IMR-90 (cell line): ENCODE data around the gene DPH6. TPM values are rescaled to one million over a fixed set of nuclear protein-coding genes. Genes with fewer than 3 reads are reported as not detected.

Source experiments
- ATAC-seq: fragments of 200-7000 bp; cut with Tn5 transposase; 2 replicates; pipeline ENCODE4 v1.9.1; 2020; ENCODE audit warnings: low read depth, mild to moderate bottlenecking, moderate library complexity
- BruUV-seq: library from RNA; stranded (reverse); fragments of 400-500 nt; replicated peaks from 2 replicates; lab custom pipeline; 2021; lab: Mats Ljungman, UMichigan
- CTCF ChIA-PET: fragments of 300-600 bp; formaldehyde crosslinking; extraction: SDS; loops from one replicate; lab custom pipeline; 2021; ENCODE audit warnings: antibody characterized with exemption; lab: Yijun Ruan, JAX
- POLR2A ChIA-PET: fragments of 300-600 bp; sonication (Branson Sonifier 250); formaldehyde crosslinking; loops from one replicate; lab custom pipeline; 2022; ENCODE audit warnings: antibody characterized with exemption; ENCODE audit not compliant: unreplicated experiment; lab: Charles Lee
- DNase-seq: peaks from one replicate; pipeline ENCODE4 v3.0.0; 2013
- H2AFZ ChIP-seq: replicated peaks from 2 replicates; pipeline ENCODE3; 2013; ENCODE audit warnings: low read length, mild to moderate bottlenecking; ENCODE audit not compliant: poor library complexity
- H2AK5ac ChIP-seq: 2 replicates; pipeline ENCODE4 v1.6.1; 2013; ENCODE audit warnings: low read depth, low read length, inconsistent platforms
- H2AK9ac ChIP-seq: replicated peaks from 2 replicates; pipeline ENCODE3; 2013; ENCODE audit warnings: mild to moderate bottlenecking, low read depth, low read length, moderate library complexity; ENCODE audit not compliant: poor library complexity
- H2BK120ac ChIP-seq: 2 replicates; pipeline ENCODE4 v1.6.1; 2013; ENCODE audit warnings: low read depth, low read length, inconsistent platforms
- H2BK15ac ChIP-seq: 3 replicates; pipeline ENCODE4 v1.6.1; 2013; ENCODE audit warnings: low read depth, low read length, inconsistent platforms
- H2BK20ac ChIP-seq: 2 replicates; pipeline ENCODE4 v1.6.1; 2013; ENCODE audit warnings: low read depth, mild to moderate bottlenecking, inconsistent platforms, low read length, moderate library complexity
- H2BK5ac ChIP-seq: 2 replicates; pipeline ENCODE4 v1.6.1; 2013; ENCODE audit warnings: mild to moderate bottlenecking, low read depth, low read length, inconsistent platforms; ENCODE audit not compliant: poor library complexity, severe bottlenecking
- H3K14ac ChIP-seq: replicated peaks from 2 replicates; pipeline ENCODE4 v1.6.1; 2013; ENCODE audit warnings: low read depth, low read length, inconsistent platforms
- H3K18ac ChIP-seq: 2 replicates; pipeline ENCODE4 v1.6.1; 2013; ENCODE audit warnings: low read depth, low read length, control low read depth
- H3K23ac ChIP-seq: 2 replicates; pipeline ENCODE4 v1.6.1; 2013; ENCODE audit warnings: low read depth, low read length, inconsistent platforms
- H3K27ac ChIP-seq: 2 replicates; pipeline ENCODE4 v1.5.1; 2013; ENCODE audit warnings: mild to moderate bottlenecking, control low read depth, low read length; ENCODE audit not compliant: insufficient read depth
- H3K27me3 ChIP-seq: 2 replicates; pipeline ENCODE4 v1.6.1; 2013; ENCODE audit warnings: low read length; ENCODE audit not compliant: control insufficient read depth, insufficient read depth
- H3K36me3 ChIP-seq: 2 replicates; pipeline ENCODE4 v1.6.1; 2013; ENCODE audit warnings: low read length, mixed read lengths; ENCODE audit not compliant: control insufficient read depth, insufficient read depth
- H3K4ac ChIP-seq: 2 replicates; pipeline ENCODE4 v1.6.1; 2013; ENCODE audit warnings: low read depth, low read length, inconsistent platforms
- H3K4me1 ChIP-seq: 2 replicates; pipeline ENCODE4 v1.6.1; 2013; ENCODE audit warnings: low read length, mixed read lengths; ENCODE audit not compliant: control insufficient read depth, insufficient read depth
- H3K4me2 ChIP-seq: 2 replicates; pipeline ENCODE4 v1.6.1; 2013; ENCODE audit warnings: low read depth, mild to moderate bottlenecking, control low read depth, low read length, moderate library complexity
- H3K4me3 ChIP-seq: 2 replicates; pipeline ENCODE4 v1.5.1; 2013; ENCODE audit warnings: low read depth, mild to moderate bottlenecking, control low read depth, low read length, moderate library complexity; ENCODE audit not compliant: insufficient read depth
- H3K56ac ChIP-seq: 2 replicates; pipeline ENCODE4 v1.6.1; 2013; ENCODE audit warnings: low read length, inconsistent platforms; ENCODE audit not compliant: insufficient read depth; ENCODE audit errors: extremely low read depth
- H3K79me1 ChIP-seq, 2 experiments: 2 replicates each; pipeline ENCODE4 v1.6.1; 2013; ENCODE audit warnings: low read length in 2 of 2, inconsistent platforms in 1 of 2, low read depth in 1 of 2
- H3K9ac ChIP-seq: 2 replicates; pipeline ENCODE4 v1.6.1; 2013; ENCODE audit warnings: low read depth, low read length, control low read depth
- H3K9me1 ChIP-seq: 2 replicates; pipeline ENCODE4 v1.6.1; 2013; ENCODE audit warnings: low read length, inconsistent platforms; ENCODE audit not compliant: insufficient read depth
- H3K9me3 ChIP-seq: 2 replicates; pipeline ENCODE4 v1.6.1; 2013; ENCODE audit warnings: low read length; ENCODE audit not compliant: control insufficient read depth, insufficient read depth
- H4K20me1 ChIP-seq: 2 replicates; pipeline ENCODE4 v1.6.1; 2013; ENCODE audit warnings: low read length, inconsistent platforms; ENCODE audit not compliant: insufficient read depth
- H4K5ac ChIP-seq: 2 replicates; pipeline ENCODE4 v1.6.1; 2013; ENCODE audit warnings: mild to moderate bottlenecking, low read depth, low read length, control low read depth
- H4K8ac ChIP-seq, 2 experiments: 2 replicates each; pipeline ENCODE4 v1.6.1; 2013; ENCODE audit warnings: low read depth in 2 of 2, low read length in 2 of 2, control low read depth in 1 of 2, inconsistent platforms in 1 of 2
- H4K91ac ChIP-seq: 2 replicates; pipeline ENCODE4 v1.6.1; 2013; ENCODE audit warnings: low read depth, low read length, inconsistent platforms; ENCODE audit not compliant: insufficient read depth
- BHLHE40 ChIP-seq: fragments of 150-350 bp; IDR thresholded peaks from 2 replicates; pipeline ENCODE4 v1.6.1; 2016; ENCODE audit warnings: mild to moderate bottlenecking, low read depth, low read length
- CEBPB ChIP-seq: IDR thresholded peaks from 2 replicates; pipeline ENCODE4 v1.6.1; 2012; ENCODE audit warnings: low read depth, low read length, improper control_type of control experiment
- CHD1 ChIP-seq: IDR thresholded peaks from 2 replicates; pipeline ENCODE4 v1.6.1; 2012; ENCODE audit warnings: low read depth, low read length, improper control_type of control experiment
- FOS ChIP-seq: fragments of 150-350 bp; IDR thresholded peaks from 2 replicates; pipeline ENCODE4 v1.6.1; 2016; ENCODE audit warnings: low read depth, low read length
- MAFK ChIP-seq: IDR thresholded peaks from 2 replicates; pipeline ENCODE4 v1.6.1; 2012; ENCODE audit warnings: low read depth, low read length, improper control_type of control experiment
- MAZ ChIP-seq: IDR thresholded peaks from 2 replicates; pipeline ENCODE4 v1.6.1; 2012; ENCODE audit warnings: low read depth, mild to moderate bottlenecking, low read length, improper control_type of control experiment, moderate library complexity, borderline replicate concordance
- MXI1 ChIP-seq: IDR thresholded peaks from 2 replicates; pipeline ENCODE4 v1.6.1; 2012; ENCODE audit warnings: low read depth, mild to moderate bottlenecking, low read length, moderate library complexity, borderline replicate concordance
- NFE2L2 ChIP-seq: fragments of 150-350 bp; IDR thresholded peaks from 2 replicates; pipeline ENCODE4 v1.6.1; 2016; ENCODE audit warnings: low read depth, mild to moderate bottlenecking, low read length
- RAD21 ChIP-seq: IDR thresholded peaks from 2 replicates; pipeline ENCODE4 v1.6.1; 2012; ENCODE audit warnings: low read length, improper control_type of control experiment
- RCOR1 ChIP-seq: IDR thresholded peaks from 2 replicates; pipeline ENCODE4 v1.6.1; 2012; ENCODE audit warnings: mild to moderate bottlenecking, low read length, improper control_type of control experiment; ENCODE audit not compliant: insufficient replicate concordance
- RFX5 ChIP-seq: IDR thresholded peaks from 2 replicates; pipeline ENCODE4 v1.8.0; 2012; ENCODE audit warnings: low read depth, mild to moderate bottlenecking, low read length, moderate library complexity
- SMC3 ChIP-seq: fragments of 150-350 bp; IDR thresholded peaks from 2 replicates; pipeline ENCODE4 v1.6.1; 2016; ENCODE audit warnings: low read depth, mild to moderate bottlenecking, antibody characterized with exemption, low read length, moderate library complexity
- dilution Hi-C: fragments of 300-500 bp; cut with HindIII; formaldehyde crosslinking; loops from one replicate; pipeline ENCODE4 v1.14.3; 2018; ENCODE audit warnings: low sequenced_read_pairs; ENCODE audit not compliant: unreplicated experiment
- in situ Hi-C: fragments of 300-500 bp; cut with MboI; formaldehyde crosslinking; loops from 3 replicates; pipeline ENCODE4 v1.14.3; 2019; ENCODE audit warnings: low sequenced_read_pairs, inconsistent platforms, mixed read lengths
- intact Hi-C: fragments of 100-400 bp; cut with micrococcal nuclease; formaldehyde crosslinking; loops from 2 replicates; pipeline ENCODE4 v1.10.0; 2022
- polyA plus RNA-seq, 3 experiments: library from polyadenylated mRNA; depleted of rRNA; stranded (reverse); fragments of >200 nt; gene quantifications; 2 replicates each; pipeline ENCODE4 v1.2.3, GENCODE V29; 2012; ENCODE audit warnings: low replicate concordance in 1 of 3
- total RNA-seq: library from RNA; depleted of rRNA; stranded (reverse); fragments of >200 nt; gene quantifications from 2 replicates; pipeline ENCODE4 v1.2.3, GENCODE V29; 2012
- TF ChIP-seq, protein P1 (sequence below): fragments of 150-350 bp; IDR thresholded peaks from 2 replicates; pipeline ENCODE4 v1.6.1; 2016; ENCODE audit warnings: low read depth, mild to moderate bottlenecking, low read length, moderate library complexity, borderline replicate concordance
- TF ChIP-seq, protein P2 (sequence below): fragments of 150-350 bp; IDR thresholded peaks from 2 replicates; pipeline ENCODE4 v1.6.1; 2017; ENCODE audit warnings: mild to moderate bottlenecking, antibody characterized with exemption, low read length, low read depth
- TF ChIP-seq, protein P3 (sequence below): conservative IDR thresholded peaks from 2 replicates; pipeline ENCODE4 v1.5.1; 2012; ENCODE audit warnings: mild to moderate bottlenecking, low read depth, low read length, improper control_type of control experiment

The DPH6 gene
- total and polyA plus RNA-seq, 2 of the 4 experiments (the other 2 are of a cell fraction) = 6.1 to 8.1 TPM

DNA sequence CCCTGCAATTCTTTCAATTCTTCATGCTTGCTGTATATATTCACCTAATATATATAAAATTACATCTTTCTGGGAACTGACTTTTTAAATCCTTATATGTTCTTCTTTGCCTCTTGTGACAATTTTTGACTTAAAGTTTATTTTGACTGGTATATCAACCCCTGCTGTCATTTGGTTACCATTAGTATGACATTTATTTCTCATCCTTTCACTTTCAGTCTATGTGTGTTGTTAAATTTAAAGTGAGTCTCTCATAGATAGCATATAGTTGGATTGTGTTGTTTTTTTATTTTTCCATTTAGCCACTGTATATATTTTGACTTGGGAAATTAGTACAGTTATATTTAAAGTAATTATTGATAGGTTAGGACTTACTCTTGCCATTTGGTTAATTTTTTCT, 194.9 kb downstream of the DPH6 start:
- intact Hi-C loops (no loop called here), in situ Hi-C loops (no loop called here)
- CTCF ChIA-PET = interaction anchor here (0.9 kb wide), 1 partner anchor 10 kb away, joined by 3 read pairs; no protein-coding TSS in a partner anchor

More for the DNA sequence above, 194.9 kb downstream of the DPH6 start:
- no peaks in the 10 kb centered on the region for H3K4me1 ChIP-seq
- no peak for DNase-seq
- no peak overlapping the region for H3K56ac ChIP-seq
- TF ChIP-seq CEBPB (no peak), MAFK (no peak), RAD21 (no peak), RFX5 (no peak), NFE2L2 (no peak), SMC3 (no peak), BHLHE40 (no peak), CHD1 (no peak), FOS (no peak), MXI1 (no peak), MAZ (no peak), RCOR1 (no peak)
- TF ChIP-seq, protein P1, sequence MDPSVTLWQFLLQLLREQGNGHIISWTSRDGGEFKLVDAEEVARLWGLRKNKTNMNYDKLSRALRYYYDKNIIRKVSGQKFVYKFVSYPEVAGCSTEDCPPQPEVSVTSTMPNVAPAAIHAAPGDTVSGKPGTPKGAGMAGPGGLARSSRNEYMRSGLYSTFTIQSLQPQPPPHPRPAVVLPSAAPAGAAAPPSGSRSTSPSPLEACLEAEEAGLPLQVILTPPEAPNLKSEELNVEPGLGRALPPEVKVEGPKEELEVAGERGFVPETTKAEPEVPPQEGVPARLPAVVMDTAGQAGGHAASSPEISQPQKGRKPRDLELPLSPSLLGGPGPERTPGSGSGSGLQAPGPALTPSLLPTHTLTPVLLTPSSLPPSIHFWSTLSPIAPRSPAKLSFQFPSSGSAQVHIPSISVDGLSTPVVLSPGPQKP = no peak
- TF ChIP-seq, protein P2, sequence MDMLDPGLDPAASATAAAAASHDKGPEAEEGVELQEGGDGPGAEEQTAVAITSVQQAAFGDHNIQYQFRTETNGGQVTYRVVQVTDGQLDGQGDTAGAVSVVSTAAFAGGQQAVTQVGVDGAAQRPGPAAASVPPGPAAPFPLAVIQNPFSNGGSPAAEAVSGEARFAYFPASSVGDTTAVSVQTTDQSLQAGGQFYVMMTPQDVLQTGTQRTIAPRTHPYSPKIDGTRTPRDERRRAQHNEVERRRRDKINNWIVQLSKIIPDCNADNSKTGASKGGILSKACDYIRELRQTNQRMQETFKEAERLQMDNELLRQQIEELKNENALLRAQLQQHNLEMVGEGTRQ = no peak
- TF ChIP-seq, protein P3, sequence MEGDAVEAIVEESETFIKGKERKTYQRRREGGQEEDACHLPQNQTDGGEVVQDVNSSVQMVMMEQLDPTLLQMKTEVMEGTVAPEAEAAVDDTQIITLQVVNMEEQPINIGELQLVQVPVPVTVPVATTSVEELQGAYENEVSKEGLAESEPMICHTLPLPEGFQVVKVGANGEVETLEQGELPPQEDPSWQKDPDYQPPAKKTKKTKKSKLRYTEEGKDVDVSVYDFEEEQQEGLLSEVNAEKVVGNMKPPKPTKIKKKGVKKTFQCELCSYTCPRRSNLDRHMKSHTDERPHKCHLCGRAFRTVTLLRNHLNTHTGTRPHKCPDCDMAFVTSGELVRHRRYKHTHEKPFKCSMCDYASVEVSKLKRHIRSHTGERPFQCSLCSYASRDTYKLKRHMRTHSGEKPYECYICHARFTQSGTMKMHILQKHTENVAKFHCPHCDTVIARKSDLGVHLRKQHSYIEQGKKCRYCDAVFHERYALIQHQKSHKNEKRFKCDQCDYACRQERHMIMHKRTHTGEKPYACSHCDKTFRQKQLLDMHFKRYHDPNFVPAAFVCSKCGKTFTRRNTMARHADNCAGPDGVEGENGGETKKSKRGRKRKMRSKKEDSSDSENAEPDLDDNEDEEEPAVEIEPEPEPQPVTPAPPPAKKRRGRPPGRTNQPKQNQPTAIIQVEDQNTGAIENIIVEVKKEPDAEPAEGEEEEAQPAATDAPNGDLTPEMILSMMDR = no peak
- no peaks in the 10 kb centered on the region for H4K20me1 ChIP-seq
- H4K91ac ChIP-seq = no peak overlapping the region
- H4K5ac ChIP-seq = no peak overlapping the region
- POLR2A ChIA-PET = no interaction called here
- H3K79me1 ChIP-seq = no peaks in the 10 kb centered on the region
- no peak overlapping the region for H2AK5ac ChIP-seq
- H4K8ac ChIP-seq = no peak overlapping the region
- no peak overlapping the region for H3K18ac ChIP-seq
- no peak overlapping the region for H3K27ac ChIP-seq
- H3K36me3 ChIP-seq = no peaks in the 10 kb centered on the region
- H2AFZ ChIP-seq = no peak overlapping the region
- H2AK9ac ChIP-seq = no peak overlapping the region
- BruUV-seq = no TSS peak
- H2BK120ac ChIP-seq = no peak overlapping the region
- H3K9me1 ChIP-seq = no peaks in the 10 kb centered on the region
- 0 out of 2 replicates have a peak, but pooled peaks cover 1% of the 10 kb centered on the region for H3K9me3 ChIP-seq
- H3K23ac ChIP-seq = no peak overlapping the region
- ATAC-seq = no peak
- H3K27me3 ChIP-seq = no peaks in the 10 kb centered on the region
- H3K9ac ChIP-seq = no peak overlapping the region
- no peak overlapping the region for H3K4me3 ChIP-seq
- dilution Hi-C loops = no loop called here
- no peak overlapping the region for H2BK5ac ChIP-seq
- no peak overlapping the region for H3K4me2 ChIP-seq
- H2BK20ac ChIP-seq = no peak overlapping the region
- no peak overlapping the region for H2BK15ac ChIP-seq
- H3K14ac ChIP-seq = no peak overlapping the region
- no peak overlapping the region for H3K4ac ChIP-seq
